ENCODE measurements around the gene HS3ST6.
A peak's percentile ranks its signal among the peaks of the same experiment; 100 is the strongest.
"Not testable (repeated sequence)": the region's sequence is repeated elsewhere in the genome, so short reads cannot be mapped to it uniquely, and the experiment has no call there.

Gene HS3ST6

DNA sequence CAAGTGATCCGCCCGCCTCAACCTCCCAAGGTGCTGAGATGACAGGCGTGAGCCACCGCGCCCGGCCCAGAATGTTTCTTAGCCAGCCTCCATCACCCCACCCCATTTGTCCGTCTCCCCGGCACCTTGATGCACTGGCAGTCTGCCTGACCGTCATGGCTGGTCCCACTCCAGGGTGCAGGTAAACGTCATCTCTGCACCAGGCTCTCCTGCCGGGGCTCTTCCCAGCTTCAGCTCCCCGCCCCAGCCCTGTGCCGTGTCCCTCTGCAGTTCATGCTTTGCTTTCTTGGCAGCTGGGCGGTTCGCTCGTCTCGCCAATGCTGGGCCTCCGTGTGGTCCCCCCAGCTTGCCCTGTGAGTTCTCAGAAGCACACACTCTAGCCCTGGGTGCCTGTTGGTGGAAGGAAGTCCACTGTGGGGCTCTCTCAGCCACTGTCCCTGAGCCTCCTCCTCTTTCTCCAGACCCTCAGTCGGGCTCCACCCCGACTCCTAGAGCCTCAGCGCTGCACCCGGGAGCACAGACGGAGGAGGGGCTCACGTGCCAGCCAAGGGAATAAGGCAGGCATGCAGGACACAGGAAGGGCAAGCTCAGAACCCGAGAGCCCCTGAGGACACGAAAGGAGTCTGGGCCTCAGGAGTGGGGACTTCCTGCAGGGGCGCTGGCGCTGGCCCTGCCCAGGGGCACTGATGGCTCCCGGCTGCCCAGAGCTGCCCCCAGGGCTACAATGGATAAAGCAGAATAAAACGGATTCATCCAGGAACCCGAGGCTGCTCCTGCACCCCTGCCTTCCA lies 12.0 kb downstream of the HS3ST6 start:
- no peak for DNase-seq

DNA sequence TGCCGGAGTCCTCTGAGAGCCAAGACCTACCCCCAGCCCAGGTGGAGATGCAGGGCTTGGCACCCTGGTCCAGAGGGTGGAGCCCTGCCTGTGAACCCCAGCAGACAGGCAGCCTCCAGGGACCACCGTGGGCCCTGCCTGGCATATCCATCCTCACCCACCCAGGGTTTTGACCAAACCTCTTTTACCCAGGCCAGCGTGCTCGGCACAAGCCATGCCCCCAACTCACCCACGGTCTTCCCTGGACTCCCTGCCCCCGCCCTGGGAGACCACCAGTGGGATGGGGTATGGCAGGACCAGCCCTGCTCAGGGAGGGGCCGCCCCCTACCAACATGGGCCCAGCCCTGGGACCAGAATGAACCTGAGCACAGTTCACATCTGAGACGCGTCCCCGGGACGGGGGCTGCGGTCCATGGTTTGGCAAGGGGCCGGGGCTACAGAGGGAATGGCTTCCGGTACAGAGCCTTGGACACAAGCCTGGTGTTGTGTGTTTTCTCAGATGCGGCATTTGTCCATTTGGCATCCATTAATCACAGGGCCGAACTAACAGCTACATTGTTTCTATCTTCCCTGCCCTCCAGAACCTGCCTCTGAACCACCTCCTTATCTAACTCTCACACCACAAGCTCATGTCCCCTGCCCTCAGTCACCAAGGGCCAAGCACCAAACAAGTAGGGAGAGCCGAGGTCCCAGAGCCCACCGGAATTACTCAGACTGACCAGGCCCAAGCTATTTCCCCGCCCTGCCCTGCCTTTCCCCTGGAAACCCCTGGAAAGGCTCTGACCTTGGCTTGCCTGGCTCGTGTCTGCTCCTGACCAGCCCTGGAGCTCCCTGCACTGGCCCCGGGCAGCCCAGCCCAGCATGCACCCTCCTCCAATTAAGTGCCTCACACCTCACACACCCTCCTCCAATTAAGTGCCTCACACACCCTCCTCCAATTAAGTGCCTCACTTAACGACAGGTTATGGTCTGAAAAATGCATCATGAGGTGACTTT lies 14.1 kb downstream of the HS3ST6 start:
- no peak for DNase-seq

DNA sequence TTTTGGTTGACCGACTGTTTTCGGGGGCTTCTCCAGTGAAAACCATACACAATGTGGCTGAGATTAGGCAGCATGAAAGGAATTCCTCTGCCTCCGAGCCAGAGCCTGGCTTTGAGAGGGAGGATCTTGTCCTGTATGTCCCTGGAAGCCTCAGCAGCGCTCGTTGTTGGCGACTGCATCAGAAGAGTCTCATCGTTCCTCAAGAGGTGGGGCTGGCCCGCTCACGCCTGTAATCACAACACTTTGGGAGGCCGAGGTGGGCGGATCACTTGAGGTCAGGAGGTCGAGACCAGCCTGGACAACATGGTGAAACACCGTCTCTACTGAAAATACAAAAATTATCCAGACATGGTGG lies 15.0 kb downstream of the HS3ST6 start:
- DNase-seq: no peak

DNA sequence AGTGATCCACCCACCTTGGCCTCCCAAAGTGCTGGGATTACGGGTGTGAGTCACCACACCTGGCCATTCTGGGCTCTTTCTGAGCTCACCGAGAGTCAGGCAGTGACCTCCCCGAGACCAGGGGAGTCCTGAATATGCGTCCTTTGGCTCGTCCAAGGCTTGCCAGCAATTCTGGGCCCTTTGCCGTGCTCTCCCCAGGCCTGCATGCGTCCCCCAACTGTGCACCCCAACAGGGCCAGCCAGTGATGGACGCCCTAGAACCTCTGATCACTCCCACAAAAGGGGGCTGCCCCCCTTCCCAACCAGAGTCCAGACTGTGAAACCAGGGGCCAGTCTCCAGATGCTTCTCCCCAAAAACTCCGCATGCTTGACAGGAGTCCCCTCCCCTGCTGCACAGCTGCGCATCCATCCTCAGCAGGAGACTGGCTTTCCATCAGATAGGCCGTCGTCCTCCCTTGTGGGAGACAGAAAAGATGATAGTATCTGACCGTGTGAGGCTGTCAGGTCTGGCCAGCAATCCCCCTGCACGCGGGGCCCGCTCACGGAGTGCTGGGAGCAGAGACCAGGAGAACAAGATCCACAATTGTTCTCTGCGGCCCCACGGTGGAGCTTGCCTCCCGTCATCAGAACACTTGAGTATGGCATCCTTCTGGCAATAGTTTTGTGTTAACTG lies 15.5 kb downstream of the HS3ST6 start:
- DNase-seq: no peak

DNA sequence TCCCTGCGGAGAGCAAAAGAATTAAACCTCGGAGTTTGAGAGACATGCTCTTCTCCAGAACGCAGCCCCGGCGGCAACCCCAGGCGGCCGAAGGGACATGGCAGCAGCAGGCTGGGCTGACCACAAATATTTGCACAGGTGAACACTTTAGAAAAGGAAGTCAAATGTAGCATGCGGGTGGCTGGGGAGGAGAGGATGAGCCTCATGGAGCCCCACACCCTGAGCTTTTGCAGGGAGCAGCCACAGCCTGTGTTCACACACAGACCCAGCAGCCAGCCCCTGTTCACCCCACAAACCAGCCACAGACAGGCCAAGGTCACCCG lies 17.8 kb downstream of the HS3ST6 start:
- DNase-seq: no peak

DNA sequence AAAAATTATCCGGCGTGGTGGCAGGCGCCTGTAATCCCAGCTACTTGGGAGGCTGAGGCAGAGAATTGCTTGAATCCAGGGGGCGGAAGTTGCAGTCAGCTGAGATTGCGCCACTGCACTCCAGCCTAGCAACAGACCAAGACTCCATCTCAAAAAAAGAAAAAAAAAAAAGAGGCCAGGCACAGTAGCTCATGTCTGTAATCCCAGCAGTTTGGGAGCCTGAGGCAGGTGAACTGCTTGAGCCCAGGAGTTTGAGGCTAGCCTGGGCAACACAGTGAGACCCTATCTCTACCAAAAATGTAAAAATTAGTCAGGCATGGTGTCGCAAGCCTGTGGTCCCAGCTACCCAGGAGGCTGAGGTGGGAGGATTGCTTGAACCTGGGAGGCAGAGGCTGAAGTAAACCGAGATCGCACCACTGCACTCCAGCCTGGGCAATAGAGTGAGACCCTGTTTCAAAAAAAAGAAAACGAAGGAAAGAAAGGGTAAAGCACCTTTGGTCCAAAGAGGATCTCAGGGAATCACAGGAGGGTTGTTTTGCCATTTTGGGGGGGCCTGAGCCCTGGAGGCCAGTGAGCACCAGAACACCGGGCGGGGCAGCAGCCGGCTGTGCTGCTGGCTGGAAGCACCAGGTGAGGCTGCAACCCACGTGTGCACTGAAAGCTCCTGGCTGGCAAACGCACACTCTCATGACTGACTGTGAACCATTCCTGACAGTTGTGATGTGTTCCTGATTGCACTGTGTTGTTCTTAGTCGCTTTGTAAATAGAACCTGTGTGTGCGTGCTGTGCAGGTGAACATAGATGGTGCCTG lies 18.4 kb downstream of the HS3ST6 start:
- DNase-seq: no peak

DNA sequence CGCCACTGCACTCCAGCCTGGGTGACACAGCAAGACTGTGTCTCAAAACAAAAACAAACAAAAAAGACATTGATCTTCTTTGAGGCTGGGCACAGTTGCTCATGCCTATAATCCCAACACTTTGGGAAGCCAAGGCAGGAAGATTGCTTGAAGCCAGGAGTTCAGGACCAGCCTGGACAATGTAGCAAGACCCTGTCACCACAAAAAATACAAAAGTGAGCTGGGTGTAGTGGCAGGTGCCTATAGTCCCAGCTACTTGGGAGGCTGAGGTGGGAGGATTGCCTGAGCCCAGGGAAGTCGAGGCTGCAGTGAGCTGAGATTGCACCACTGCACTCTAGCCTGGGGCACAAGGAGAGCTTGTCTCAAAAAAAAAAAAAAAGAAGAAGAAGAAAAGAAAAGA lies 20.5 kb downstream of the HS3ST6 start:
- not testable (repeated sequence) for DNase-seq

DNA sequence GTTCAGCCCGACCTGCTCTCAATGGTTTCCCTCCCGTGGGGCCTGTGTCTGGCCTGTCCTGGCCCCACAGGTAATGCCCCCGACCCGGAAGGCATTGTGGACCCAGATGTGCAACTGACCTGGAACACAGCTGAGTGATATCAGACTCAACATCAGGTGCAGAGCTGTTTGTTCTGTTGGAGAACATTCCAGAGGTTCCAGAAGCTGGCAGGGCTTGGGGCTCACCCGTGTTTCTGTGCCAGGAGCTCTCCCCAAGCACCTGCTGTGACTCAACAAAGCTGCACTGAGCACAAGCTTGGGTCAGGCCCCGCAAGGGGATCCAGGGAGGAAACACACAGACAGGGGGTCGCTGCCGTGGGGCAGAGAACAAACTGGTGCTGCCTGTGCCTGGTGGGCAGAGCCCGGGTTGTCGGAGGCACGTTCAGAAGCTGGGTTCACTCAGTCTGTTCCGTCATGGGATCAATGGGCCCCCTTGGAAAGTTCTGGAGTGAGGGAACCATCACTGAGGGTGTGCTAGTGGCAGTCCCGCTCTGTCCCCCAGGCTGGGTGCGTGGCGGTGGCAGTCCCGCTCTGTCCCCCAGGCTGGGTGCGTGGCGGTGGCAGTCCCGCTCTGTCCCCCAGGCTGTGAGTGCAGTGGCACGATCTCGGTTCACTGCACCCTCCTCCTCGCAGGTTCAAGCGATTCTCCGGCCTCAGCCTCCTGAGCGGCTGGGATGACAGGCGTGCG lies 22.1 kb downstream of the HS3ST6 start:
- DNase-seq: no peak

DNA sequence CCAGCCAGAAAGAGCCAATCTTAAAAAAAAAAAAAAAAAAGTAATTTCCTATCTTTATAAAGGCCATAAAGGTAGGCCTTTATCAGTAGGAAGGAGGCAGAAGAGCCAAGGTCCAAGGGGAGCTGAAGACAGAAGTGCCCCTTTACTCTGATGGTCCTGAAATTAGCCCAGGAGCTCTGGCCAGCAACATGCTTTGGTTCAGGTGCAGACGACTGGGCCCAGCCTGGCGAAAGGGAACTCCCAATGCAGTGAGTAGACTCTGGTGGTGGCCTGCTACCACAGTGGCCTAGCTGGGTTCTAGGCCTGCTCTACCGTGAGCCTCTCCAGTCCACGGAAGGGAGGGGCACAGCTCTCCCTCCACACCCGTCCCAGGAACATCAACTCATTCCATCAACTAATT lies 23.1 kb downstream of the HS3ST6 start:
- no peak for DNase-seq

DNA sequence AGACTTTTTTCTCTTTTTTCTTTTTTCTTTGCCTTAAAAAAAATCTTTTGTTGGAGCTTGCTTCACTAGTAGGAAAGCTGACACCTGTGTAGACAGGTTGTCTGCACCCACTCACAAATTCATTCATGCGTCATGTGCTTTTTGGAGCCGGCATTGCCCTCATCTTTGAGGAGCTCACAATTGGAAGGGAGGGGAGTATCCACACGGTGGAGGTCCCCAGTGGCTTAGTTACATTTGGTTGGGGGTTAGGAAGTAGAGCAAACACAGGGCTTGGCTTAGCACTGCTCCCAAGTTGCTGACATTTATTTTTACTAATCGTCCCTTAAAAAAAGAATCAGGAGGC lies 27.5 kb downstream of the HS3ST6 start:
- no peak for DNase-seq

DNA sequence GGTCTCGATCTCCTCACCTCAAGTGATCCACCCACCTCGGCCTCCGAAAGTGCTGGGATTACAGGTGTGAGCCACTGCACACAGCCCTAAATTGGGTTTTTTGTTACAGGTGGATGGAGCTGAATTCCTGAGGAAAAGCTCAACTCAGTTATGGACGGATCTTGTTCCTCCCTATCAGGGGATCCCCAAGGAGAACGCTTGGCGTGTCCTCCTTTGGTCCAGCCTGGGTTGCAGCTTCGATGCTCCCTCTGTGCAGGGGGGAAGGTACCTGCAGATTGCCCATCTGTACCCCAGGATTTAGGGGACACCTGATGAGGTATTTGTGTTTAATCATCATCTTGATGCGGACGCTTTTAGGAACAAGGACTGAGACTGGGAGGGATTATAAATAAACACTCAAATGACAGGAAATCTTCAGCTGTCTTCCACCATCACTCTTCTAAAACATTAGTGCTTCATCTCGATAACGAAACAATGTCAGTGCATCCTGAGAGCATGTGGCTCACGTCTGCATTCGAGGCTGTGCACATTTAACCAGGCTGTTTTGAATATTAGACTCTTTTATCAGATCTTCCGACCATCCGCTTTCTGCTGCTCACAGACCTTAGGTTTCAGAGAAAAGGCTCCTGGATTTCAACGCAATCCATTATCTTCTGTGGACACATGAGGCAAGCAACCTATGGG lies 28.0 kb downstream of the HS3ST6 start:
- no peak for DNase-seq

DNA sequence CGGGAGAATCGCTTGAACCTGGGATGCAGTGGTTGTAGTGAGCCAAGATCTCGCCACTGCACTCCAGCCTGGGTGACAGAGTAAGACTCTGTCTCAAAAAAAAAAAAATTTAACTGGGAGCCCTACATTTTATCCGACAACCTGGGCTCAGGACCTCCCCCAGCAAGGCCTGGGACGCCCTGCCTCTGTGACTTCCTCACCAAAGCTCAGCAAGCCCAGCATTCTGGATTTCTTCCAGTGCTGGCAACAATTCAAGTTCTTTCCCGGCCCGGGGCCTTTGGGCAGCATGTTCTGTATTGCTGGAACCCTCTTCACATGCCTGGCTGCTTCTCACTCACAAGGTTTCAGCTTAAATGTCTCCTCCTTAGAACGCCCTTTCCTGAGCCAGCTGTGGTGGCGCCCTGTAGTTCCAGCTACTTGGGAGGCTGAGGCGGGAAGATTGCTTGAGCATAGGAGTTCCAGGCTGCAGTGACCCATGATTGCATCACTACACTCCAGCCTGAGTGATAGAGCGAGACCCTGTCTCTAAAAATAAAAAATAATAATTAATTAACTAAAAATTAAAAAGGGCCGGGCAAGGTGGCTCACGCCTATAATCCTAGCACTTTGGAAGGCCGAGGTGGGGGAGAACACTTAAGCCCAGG lies 30.4 kb downstream of the HS3ST6 start:
- no peak for DNase-seq

DNA sequence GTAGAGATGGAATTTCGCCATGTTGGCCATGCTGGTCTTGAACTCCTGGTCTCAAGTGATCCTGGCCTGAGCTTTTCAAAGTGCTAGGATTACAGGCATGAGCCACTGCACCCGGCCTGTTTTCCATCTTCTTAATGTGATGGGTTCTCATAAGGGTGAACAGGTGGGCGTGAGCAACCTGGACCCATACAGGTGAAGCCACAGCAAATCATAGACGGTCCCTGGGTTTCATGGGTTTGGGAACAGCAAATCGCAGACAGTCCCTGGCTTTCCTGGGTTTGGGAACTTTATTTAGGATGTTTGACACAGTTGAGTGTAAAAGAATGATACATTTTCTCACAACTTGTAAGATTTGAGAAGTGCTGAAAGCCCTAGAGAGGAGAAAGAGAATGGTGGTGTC lies 33.3 kb downstream of the HS3ST6 start:
- no peak for DNase-seq

DNA sequence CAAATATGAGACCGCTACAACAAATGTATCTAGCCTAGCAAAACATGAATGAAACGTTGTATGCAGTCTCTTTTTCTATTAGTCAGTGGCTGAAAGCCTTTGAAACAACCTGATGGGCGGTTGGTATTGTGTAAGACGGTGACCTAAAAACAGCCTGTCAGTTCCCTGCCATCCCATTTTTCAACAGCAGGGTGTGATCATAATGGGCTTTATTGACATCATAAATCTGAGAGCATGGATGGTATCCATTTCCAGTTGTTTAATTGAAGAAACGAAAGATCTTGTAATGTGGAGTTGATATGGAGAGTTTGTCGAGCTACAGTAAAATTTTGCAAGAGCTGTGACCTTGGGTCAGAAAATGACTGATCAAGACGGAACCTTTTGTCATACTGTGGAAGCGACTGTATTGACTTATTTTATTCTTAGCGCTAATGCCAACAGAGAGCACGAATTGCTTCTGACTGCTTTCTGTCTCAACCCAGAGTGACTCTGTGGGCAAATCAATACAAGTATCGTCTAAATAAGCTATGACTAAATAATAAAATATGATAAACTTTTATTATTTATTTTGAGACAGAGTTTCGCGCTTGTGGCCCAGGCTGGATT lies 34.0 kb downstream of the HS3ST6 start:
- DNase-seq: peak; percentile 15

DNA sequence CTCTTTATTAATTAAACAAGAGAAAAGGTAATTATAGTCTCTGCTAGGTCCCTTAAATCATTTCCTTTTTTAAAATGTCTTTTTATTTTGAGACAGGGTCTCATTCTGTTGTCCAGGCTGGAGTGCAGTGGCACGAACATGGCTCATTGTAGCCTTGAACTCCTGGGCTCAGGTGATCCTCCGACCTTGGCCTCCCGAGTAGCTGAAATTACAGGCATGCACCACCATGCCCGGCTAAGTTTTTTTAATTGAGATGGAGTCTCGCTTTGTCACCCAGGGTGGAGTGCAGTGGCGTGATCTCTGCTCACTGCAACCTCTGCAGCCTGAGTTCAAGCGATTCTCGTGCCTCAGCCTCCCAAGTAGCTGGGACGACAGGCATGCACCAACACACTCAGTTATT lies 37.0 kb downstream of the HS3ST6 start:
- not testable (repeated sequence) for DNase-seq

DNA sequence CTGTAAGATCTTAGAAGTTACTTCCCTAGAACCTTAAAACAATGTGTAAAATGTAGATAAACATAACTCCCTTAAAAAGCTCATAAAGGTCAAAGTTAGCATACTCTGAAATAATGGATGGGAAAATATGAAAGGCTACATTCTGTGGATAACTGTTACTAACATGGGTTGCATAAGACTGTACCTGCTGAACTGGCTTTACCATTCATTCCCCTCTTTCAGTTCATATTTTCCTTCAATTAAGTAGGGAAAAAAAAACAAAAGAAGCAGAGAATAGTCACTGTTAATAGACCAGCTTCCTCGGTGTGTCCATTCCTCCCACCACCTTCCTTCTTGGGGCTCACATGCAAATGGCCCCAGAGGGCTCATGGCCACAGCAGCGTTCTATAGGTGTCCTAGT lies 38.7 kb downstream of the HS3ST6 start:
- DNase-seq: no peak

DNA sequence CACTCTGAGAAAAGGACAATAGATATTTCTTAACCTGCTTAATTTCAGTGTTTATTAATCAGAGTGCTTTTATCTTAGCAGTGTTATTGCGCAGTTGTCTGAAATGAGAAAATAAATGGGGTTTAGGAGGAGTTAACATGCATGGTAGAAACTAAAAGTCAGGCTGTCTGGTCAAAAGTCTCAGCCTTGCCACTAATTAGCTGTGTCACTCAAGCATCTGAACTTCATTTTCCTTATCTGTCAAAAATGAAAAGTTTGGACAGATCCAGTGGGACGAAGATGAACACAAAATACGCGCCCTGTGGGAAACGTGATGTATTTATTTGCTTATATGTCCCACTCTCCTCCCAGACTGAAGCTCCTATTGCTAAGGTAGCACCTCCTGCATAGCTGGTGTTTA lies 40.0 kb downstream of the HS3ST6 start:
- DNase-seq: no peak

DNA sequence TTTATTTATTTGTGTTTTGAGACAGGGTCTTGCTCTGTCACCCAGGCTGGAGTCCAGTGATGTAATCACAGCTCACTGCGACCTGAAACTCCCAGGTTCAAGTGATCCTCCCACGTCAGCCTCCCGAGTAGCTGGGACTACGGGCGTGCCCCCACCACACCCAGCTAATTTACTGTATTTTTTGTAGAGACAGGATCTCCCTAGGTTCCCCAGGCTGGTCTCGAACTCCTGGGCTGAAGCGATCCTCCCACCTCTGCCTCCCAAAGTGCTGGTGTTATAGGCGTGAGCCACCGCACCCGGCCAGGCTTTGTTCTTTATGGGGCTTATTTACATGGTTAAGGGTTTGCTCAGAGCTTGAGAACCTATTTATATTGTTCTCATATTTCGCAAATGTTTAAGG lies 40.4 kb downstream of the HS3ST6 start:
- no peak for DNase-seq

DNA sequence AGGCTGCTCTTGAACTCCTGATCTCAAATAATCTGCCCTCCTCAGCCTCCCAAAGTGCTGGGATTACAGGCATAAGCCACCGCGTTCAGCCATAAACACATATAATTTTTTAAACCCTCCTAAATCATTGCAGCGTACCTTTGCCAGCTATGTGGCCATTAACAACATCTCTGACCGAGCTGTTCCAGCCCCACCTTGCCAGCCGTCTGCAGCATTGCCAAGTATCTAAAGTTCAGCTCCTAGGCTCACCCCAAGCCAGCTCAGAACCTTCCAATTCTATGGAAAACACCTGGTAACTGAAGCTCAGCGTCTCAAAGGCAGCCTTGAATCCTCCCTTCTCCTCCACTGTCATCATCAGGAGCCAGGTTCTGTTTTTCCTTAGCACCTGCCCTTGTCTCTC lies 41.1 kb downstream of the HS3ST6 start:
- DNase-seq: no peak

DNA sequence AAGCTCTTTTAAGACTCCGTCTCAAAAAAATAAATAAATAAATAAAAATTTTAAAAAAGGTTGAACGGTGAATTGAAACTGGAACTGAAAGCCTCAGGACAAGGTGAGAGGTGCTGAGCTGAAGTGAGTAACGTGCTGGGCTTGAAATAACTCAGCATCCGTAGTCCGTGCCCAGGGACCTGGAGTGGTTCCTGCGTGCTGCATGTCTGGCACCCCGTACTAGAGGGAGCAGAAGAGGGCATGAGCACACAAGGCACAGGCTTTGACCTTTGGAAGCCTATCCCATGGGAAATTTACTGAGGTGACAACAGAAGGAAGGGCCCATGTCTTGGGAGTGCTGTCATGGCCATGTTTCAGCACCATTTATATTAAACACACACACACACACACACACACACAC lies 41.7 kb downstream of the HS3ST6 start:
- DNase-seq: no peak
